ENCODE measurements around the gene CORO1C.

CORO1C gene

GRCh38 chr12:108605000-108605689 is 126.2 kb downstream of the CORO1C start:
- Histone ChIP-seq H3K9me3 (ENCODE audit: insufficient read depth, low read length, severe bottlenecking) (no peaks in the 10 kb centered on the region), H3K4me2 (ENCODE audit: insufficient read depth, low read length) (no peak overlapping the region), H3K27ac (ENCODE audit: low read length) (no peak overlapping the region), H2AFZ (ENCODE audit: low read depth, low read length) (no peak overlapping the region), H3K4me3 (ENCODE audit: low read depth in 1 of 2, low read length in 2 of 2) (no peak overlapping the region), H3K4me1 (ENCODE audit: insufficient read depth, low read length) (no peaks in the 10 kb centered on the region), H3K9ac (ENCODE audit: low read depth, low read length) (no peak overlapping the region), H3K27me3 (ENCODE audit: insufficient read depth, low read length, poor library complexity) (no peaks in the 10 kb centered on the region), H4K20me1 (ENCODE audit: insufficient read depth, low read length) (no peaks in the 10 kb centered on the region), H3K79me2 (ENCODE audit: insufficient read depth, low read length) (no peaks in the 10 kb centered on the region), H3K36me3 (ENCODE audit: insufficient read depth, low read length) (no peaks in the 10 kb centered on the region)
- no peak for TF ChIP-seq CTCF (IDR thresholded peaks at IDR 0.05; ENCODE audit: borderline replicate concordance, extremely low read depth, low read length, poor library complexity, severe bottlenecking)
- TF ChIP-seq EZH2 (IDR thresholded peaks at IDR 0.05; ENCODE audit: borderline replicate concordance, low read depth, low read length, severe bottlenecking): no peak
- no peak; the same call in 2 of the 3 replicates for ATAC-seq (ENCODE audit: insufficient read depth, low read depth)
- no peak for DNase-seq

- TF ChIP-seq EZH2 (IDR thresholded peaks at IDR 0.05; ENCODE audit: borderline replicate concordance, low read depth, low read length, severe bottlenecking) (no peak), CTCF (IDR thresholded peaks at IDR 0.05; ENCODE audit: borderline replicate concordance, extremely low read depth, low read length, poor library complexity, severe bottlenecking) (no peak)
- no peak for ATAC-seq (ENCODE audit: insufficient read depth, low read depth)
Measured at GRCh38 chr12:108604208-108604941, 126.9 kb downstream of the CORO1C start.

GRCh38 chr12:108603743-108604142 is 127.6 kb downstream of the CORO1C start:
- Histone ChIP-seq H3K9ac (ENCODE audit: low read depth, low read length) (no peak overlapping the region), H3K27me3 (ENCODE audit: insufficient read depth, low read length, poor library complexity) (no peaks in the 10 kb centered on the region), H3K4me3 (ENCODE audit: low read depth in 1 of 2, low read length in 2 of 2) (no peak overlapping the region), H3K79me2 (ENCODE audit: insufficient read depth, low read length) (no peaks in the 10 kb centered on the region), H2AFZ (ENCODE audit: low read depth, low read length) (no peak overlapping the region), H3K4me1 (ENCODE audit: insufficient read depth, low read length) (no peaks in the 10 kb centered on the region), H3K27ac (ENCODE audit: low read length) (no peak overlapping the region), H3K9me3 (ENCODE audit: insufficient read depth, low read length, severe bottlenecking) (no peaks in the 10 kb centered on the region), H3K4me2 (ENCODE audit: insufficient read depth, low read length) (no peak overlapping the region), H4K20me1 (ENCODE audit: insufficient read depth, low read length) (no peaks in the 10 kb centered on the region), H3K36me3 (ENCODE audit: insufficient read depth, low read length) (no peaks in the 10 kb centered on the region)
- ATAC-seq (ENCODE audit: insufficient read depth, low read depth) (no peak), DNase-seq (no peak)
- TF ChIP-seq CTCF (IDR thresholded peaks at IDR 0.05; ENCODE audit: borderline replicate concordance, extremely low read depth, low read length, poor library complexity, severe bottlenecking) (no peak), EZH2 (IDR thresholded peaks at IDR 0.05; ENCODE audit: borderline replicate concordance, low read depth, low read length, severe bottlenecking) (no peak)

More at GRCh38 chr12:108604208-108604941, 126.9 kb downstream of the CORO1C start:
- Histone ChIP-seq H3K79me2 (ENCODE audit: insufficient read depth, low read length) (no peaks in the 10 kb centered on the region), H3K4me2 (ENCODE audit: insufficient read depth, low read length) (no peak overlapping the region), H3K4me3 (ENCODE audit: low read depth in 1 of 2, low read length in 2 of 2) (no peak overlapping the region), H4K20me1 (ENCODE audit: insufficient read depth, low read length) (no peaks in the 10 kb centered on the region), H3K9me3 (ENCODE audit: insufficient read depth, low read length, severe bottlenecking) (no peaks in the 10 kb centered on the region), H3K9ac (ENCODE audit: low read depth, low read length) (no peak overlapping the region), H3K27me3 (ENCODE audit: insufficient read depth, low read length, poor library complexity) (no peaks in the 10 kb centered on the region), H3K4me1 (ENCODE audit: insufficient read depth, low read length) (no peaks in the 10 kb centered on the region), H3K27ac (ENCODE audit: low read length) (no peak overlapping the region), H2AFZ (ENCODE audit: low read depth, low read length) (no peak overlapping the region), H3K36me3 (ENCODE audit: insufficient read depth, low read length) (no peaks in the 10 kb centered on the region)
- DNase-seq: no peak

Data from DND-41 (cell line).